CD1c-positive myeloid dendritic cell (primary cell): ENCODE measurements around the gene SLC43A3.

Source experiments
- DNase-seq: peaks from one replicate; pipeline ENCODE4 v3.0.0-alpha.2; 2016; ENCODE audit errors: extremely low spot score

The SLC43A3 gene

DNA sequence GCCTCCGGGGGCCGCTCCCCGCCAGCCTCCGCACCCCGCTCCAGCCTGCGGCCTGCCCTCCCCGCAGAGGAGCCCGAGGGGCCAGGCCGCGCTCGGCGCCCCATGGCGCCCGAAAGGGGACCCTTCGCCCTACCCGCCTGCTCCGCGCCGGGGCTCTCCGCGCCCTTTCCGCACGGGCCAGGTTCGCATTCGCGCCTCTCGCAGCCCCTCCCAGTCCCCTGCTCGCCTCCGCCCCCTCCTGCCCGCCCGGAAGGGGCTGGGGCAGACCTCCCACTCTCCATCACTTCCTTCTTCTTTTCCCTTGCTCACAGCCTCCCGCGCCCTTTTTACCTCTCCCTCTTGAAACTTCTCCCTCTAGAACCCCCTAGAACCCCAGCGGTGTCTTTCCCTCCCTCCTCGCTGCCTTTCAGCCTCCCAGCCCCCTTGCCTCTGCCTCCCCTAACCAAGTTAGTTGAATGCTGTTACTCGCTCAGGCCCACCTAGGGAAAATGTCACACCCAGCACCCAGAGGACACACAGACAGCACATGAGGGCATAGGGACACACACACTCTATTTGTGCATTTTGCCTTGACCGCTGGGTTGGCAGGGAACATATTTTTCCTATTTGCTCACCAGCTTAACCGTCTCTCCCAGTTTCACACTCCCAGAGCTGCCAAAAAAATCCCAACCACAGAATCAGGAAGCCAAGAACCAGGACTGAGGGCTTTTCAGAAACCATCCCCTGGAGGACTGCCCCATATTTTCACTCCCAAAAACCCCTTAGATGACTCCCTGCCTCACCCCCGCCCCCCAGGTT lies at the start of gene SLC43A3:
SLC43A3 (minus strand) TSS at position 193 of the 798 bp plus-strand sequence. CDS start 949 bp downstream, outside the sequence.
- peak; percentile 57 for DNase-seq

- DNase-seq = peak; percentile 33
Measured at GRCh38 chr11:57476047-57476756, 49.3 kb upstream of the SLC43A3 start.

- DNase-seq = no peak
Measured at GRCh38 chr11:57475671-57476046, 48.7 kb upstream of the SLC43A3 start.

GRCh38 chr11:57475191-57475590 lies 48.3 kb upstream of the SLC43A3 start:
- DNase-seq = no peak

DNA sequence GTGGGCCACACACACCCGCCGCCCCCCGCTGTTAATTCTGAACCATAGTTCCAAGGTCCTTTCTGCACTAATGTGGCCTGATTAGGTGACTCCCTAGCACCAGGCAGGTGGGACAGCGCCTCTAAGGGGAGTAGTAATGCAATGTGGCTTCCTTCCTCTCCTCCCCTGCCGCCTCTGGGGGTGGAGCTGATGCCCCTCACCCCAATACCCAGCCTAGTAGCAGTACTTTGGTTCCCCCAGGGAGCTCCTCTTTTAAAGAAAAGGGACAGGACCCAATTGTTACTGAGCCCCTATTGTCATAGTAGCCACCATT lies 47.8 kb upstream of the SLC43A3 start:
- no peak for DNase-seq

DNA sequence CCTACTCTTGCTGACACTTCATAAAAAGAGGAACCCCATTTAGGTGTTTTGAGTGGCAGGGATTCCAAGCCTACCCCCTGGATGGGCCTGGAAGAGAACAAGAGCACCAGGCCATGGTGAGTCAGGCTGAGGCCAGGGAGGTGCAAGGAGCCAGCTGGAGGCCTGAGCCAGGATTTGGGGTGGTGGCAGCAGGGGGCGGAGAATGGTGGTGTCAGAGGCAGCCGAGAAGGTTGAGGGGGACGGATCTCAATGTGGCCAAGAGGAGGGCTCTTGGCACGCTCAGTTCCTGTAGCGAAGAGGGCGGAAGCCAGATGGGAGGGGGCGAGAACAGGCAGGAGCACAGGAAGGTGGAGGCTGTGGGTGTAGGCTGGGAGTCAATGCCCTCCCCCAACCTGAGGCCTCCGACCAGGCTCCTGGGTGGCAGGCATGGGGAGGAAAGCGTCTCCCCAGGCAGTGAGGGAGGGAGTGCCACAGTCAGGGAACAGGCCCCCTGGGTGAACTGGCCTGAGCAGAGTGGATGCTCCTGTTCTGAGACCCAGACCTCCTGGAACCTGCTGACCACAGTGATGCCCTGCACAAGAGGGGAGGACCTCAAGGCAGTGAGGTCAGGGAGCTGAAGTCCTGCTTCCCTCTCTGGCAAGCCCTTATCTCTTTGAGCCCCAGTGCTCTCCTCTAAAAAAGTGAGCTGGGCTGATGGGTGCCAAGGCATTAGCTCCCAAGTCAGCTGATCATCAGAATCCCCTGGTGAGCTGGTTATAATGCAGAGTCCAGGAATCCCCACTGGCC lies 47.3 kb upstream of the SLC43A3 start:
- DNase-seq = peak; percentile 56

DNA sequence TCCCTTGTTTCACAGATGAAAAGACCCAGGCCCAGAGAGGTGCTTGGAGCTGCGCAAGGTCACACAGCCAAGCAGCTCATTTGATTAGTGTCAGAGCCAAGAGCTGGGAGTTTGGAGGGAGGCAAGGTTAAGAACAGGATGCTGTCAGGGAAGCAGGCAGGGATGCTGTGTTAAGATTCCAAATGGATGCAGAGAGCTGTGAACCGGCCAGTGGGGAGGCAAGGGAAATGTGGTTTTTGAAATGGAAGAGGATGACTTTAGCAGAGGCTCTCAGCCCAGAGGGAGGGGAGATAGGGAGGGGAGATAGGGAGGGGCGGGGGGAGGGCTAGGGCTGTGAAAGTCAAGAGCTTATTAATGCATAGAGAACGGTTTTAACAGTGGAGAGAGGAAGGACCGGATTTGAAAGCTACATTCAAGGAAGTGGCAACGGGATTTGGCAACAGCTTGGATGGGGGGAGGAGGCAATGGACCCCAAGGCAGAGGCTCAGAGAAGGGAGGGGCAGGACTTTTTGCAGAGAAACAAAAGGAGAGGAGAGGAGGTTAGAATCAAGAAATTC lies 46.4 kb upstream of the SLC43A3 start:
- no peak for DNase-seq

- DNase-seq = no peak
Measured at GRCh38 chr11:57471496-57471895, 44.6 kb upstream of the SLC43A3 start.

DNA sequence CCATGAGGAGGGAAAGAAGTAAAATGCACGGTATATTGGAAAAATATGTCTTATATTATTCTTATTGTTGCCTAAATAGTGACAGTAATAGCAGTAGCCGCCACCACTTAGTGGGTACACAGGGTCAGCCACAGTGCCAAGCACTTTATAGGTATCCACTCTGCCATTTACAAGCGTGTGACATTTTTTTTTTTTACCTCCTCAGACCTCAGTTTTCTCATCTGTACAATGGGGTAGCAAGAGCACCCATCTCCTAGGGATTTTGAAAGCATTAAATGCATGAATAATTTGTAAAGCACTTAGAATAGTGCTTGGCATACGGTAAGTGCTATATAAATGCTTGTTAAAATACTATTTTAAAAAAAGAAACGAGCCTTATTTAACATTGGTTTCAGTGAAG lies 42.3 kb upstream of the SLC43A3 start:
- DNase-seq = no peak

- no peak for DNase-seq
Measured at GRCh38 chr11:57468276-57468675, 41.4 kb upstream of the SLC43A3 start.

GRCh38 chr11:57467508-57468157 lies 40.7 kb upstream of the SLC43A3 start:
- no peak for DNase-seq

- DNase-seq = no peak
Measured at GRCh38 chr11:57466680-57467079, 39.8 kb upstream of the SLC43A3 start.

- peak; percentile 23 for DNase-seq
Measured at GRCh38 chr11:57464539-57465181, 37.7 kb upstream of the SLC43A3 start.

DNA sequence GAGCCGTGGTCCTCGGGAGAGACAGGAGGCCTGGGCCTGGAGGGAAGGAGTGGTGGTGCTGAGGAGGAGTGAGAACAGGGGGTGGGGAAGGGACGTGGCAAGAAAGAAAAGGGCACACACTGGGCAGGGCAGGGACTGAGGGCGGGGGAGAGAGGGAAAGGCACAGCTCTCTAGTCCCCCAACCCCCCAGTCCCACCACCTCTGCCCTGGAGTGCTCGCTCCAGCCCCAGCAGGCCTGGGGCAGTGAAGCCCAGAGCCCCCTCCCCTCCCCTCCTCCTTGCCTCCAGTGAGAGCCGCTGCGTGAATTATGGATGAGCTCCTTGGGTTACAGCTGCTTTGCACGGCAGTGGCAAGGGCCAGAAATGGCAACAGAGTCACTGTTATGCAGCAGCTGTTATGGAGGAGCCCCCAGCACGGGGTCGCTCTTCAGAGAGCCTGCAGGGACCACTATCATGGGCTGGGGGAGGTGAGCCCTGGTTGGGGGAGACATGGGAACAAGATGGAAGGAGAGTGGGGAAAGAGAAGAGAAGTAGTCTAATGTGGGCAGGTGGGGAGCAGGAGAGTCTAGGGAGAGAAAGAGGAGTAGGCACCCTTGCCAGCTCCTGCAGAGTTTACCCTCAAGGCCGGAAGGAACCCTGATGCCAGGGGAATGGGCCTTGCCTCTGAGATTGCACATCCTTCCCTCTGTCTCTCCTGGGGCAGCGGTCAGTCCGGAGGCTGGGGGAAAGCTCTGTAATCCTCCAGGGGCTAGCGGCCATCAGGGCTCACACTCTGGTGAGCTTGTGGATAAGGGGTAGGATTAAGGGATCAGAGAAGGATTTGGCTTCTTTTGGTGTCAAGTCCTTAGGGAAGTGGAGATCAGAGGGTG lies 37.0 kb upstream of the SLC43A3 start:
- DNase-seq = no peak

- DNase-seq = no peak
Measured at GRCh38 chr11:57462597-57462996, 35.7 kb upstream of the SLC43A3 start.

- no peak for DNase-seq
Measured at GRCh38 chr11:57461841-57462489, 35.0 kb upstream of the SLC43A3 start.

- no peak for DNase-seq
Measured at GRCh38 chr11:57460758-57461749, 34.1 kb upstream of the SLC43A3 start.

- DNase-seq = peak; percentile 50
Measured at GRCh38 chr11:57460022-57460757, 33.3 kb upstream of the SLC43A3 start, which contains the start of gene RTN4RL2. Gene RTN4RL2, plus strand, starts transcription at chr11:57460528. Its CDS starts 338 bp downstream, at chr11:57460866.
